Activated naive CD4-positive, alpha-beta T cell treated with Interleukin-2 at 50 U/mL for 16 hours (primary cell): ENCODE measurements around the gene KYAT1.
"Not testable (repeated sequence)": the region's sequence is repeated elsewhere in the genome, so short reads cannot be mapped to it uniquely, and the experiment has no call there.

ENCODE experiments used
- DNase-seq: peaks from one replicate; pipeline ENCODE4 v3.0.0-alpha.2; 2020

KYAT1 gene

DNA sequence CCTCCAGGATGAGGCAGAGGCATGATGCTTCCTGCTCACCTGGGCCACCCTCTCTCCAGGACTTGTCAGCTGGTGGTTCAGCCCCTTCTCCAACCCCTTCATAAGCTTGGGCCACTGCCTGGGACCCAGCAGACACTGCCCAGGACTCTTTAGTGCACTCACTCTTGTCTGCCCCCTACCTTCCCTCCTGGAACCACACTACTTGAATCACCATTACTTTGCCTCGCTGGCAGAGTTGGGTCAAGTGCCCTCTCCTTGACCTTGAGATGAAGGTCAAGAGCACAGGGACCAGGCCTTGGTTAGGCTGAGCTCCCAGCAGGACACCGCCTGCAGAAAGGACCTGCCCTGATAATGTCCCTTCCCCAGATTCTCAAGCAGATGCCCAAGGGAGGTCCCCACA is 71.9 kb downstream of the KYAT1 start:
- DNase-seq, result no peak

DNA sequence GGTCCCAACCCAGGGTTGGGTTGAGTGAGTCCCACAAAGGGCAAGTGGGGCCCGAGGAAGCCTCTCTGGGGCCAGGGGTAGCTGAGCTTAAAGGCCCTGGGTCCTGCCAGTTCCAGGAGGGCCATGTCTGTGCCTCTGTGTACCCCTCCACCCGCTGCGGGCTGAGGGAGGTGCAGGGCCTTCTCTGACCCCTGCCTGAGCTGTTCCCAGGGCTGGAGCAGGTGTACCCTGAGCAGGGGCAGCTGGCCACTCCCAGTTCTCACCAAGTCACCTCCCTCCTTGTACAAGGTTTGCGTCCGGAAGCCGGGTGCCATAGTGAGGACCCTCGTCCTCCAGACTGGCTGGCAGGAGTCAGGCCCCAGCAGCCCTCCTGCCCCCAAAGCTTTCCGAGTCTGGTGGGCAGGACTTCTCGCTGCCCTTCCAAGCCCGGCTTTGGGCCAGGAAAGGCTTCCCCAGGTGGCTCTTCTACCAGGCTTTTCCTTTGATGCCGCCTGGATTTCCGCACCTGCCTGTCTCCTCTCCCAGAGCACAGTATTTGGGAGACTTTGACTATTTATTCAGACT is 72.6 kb downstream of the KYAT1 start:
- no peak for DNase-seq

GRCh38 chr9:128808543-128808942 is 73.2 kb downstream of the KYAT1 start:
- DNase-seq, result no peak

GRCh38 chr9:128807827-128808226 is 73.9 kb downstream of the KYAT1 start:
- no peak for DNase-seq

DNA sequence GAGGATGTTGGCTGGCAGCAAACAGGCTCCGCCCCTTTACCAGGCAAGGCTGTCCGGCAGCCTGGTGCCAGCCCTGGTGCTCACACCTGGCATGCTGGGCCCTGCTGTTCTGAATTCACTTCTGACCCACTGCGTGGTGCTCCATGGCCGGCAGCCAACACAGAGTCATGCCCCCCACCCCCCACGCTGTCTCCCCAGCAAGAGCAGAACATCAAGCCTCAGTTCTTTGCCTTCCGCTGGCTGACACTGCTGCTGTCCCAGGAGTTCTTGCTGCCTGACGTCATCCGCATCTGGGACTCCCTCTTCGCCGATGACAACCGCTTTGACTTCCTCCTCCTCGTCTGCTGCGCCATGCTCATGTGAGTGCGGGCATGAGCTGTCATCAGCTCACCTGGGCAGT is 76.1 kb downstream of the KYAT1 start:
- no peak for DNase-seq

DNA sequence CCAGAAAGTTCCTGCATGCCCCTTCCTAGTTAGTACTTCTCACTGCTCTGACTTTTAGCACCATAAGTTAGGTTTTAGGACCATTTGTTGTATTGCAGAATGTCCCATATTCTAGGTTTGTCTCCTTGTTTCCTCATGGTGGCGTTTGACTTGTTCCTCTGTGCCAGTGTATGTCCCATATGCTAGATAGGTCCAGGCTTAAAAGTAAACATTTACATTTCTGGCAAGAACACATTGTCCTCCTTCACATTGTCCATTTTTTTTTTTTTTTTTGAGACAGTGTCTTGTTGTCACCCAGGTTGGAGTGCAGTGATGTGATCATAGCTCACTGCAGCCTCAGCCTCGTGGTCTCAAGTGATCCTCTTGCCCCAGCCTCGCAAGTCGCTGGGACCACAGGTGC is 79.3 kb downstream of the KYAT1 start:
- DNase-seq, result no peak

DNA sequence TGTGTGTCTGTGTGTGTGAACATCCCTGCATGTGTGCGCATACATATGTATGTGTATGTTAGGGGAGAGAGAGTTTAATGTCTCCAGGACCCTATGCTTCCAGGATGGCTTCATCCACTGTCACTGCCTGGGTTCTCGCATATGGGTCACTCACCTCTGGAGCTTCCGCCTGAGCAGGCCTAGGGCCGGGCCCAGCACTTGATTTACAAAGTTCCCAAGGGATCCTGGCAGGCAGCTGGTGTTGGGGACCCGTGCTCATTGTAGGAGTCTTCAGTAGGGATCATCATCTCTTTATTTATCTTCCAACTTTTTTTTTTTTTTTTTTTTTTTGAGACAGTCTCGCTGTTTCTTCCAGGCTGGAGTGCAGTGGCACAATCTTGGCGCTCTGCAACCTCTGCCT is 81.7 kb downstream of the KYAT1 start:
- DNase-seq, result no peak

- DNase-seq, result no peak
These were observed 82.9 kb downstream of the KYAT1 start for GRCh38 chr9:128798896-128799295.

DNA sequence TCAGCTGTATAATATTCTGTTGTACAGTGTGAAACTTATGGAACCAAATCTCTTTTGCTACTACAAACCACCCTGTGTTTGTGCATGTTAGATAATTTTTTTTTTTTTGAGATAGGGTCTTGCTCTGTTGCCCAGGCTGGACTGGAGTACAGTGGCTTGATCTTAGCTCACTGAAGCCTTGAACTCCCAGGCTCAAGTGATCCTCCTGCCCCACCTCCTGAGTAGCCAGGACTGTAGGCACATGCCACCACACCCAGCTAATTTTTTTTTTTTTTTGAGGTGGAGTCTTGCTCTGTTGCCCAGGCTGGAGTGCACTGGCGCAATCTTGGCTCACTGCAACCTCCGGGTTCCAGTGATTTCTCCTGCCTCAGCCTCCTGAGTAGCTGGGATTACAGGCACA is 86.8 kb downstream of the KYAT1 start:
- not testable (repeated sequence) for DNase-seq

GRCh38 chr9:128792978-128793686 is 88.6 kb downstream of the KYAT1 start:
- DNase-seq, result no peak

- no peak for DNase-seq
These were observed 89.6 kb downstream of the KYAT1 start for GRCh38 chr9:128792134-128792533.

DNA sequence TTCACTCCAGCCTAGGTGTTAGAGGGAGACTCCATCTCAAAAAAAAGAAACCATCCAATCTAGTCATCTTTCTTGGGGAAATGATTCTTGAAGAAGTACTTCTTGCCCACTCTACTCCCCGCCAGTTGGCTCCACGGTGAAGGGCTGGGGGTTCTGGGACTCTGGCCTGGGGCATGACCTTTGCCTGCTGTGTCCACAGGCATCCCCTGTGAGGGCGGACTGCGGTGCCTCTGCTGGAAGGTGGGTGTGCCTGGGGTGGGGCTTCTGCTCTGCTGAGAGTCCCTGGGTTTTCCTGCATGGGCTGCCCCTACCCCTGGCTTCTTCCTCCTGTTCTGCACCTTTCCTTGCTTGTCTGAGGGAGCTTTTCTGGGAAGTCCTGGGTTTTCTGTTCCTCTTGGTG is 91.2 kb downstream of the KYAT1 start:
- DNase-seq, result no peak

DNA sequence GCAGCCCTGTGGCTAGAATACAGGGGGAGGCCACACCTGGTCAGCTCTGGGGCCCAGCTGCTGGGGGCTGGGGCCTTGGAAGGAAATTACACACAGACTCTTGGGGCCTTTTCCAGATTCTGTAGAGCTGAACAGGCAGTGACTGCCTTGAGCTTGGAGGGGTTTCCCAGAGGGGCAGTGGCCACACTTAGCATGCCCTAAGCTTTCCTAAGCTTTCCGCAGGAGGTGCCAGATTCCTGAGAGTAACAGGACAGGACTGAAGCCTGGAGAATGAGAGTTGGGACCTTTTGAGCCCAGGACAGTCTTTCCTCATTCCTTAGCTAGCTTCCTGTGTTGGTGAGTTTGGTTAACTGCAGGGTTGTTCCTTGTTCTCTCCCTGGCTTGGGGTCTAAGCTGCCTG is 93.3 kb downstream of the KYAT1 start:
- no peak for DNase-seq

GRCh38 chr9:128787659-128788058 is 94.1 kb downstream of the KYAT1 start:
- DNase-seq, result peak; percentile 12

- peak; percentile 89 for DNase-seq
These were observed 94.8 kb downstream of the KYAT1 start, which contains the start of gene TBC1D13 for GRCh38 chr9:128786681-128787601. Gene TBC1D13 (plus strand): TSS chr9:128787253. CDS start chr9:128787354, 101 bp downstream.

DNA sequence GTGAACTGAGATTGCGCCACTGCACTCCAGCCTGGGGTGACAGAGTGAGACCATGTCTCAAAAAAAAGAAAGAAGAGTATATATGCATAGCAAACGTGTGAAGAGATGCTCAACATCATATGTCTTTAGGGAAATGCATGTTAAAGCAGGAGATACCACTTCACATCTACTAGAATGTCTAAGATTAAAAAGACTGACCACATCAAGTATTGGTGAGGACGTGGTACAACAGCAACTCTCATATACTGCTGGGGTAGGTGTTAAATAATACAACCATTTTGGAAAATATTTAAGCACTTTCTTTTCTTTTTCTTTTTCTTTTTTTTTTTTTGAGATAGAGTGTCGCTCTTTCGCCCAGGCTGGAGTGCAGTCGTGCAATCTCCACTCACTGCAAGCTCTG is 96.3 kb downstream of the KYAT1 start:
- no peak for DNase-seq
